Epithelial cell of proximal tubule (primary cell): Measurements from ENCODE around the gene PSTPIP2. TPM values are rescaled to one million over a fixed set of nuclear protein-coding genes. Genes with fewer than 3 reads are reported as not detected.

ENCODE experiments used
- DNase-seq: peaks from one replicate; pipeline ENCODE4 v3.0.0-alpha.2; 2011; ENCODE audit warnings: low read depth
- H3K4me3 ChIP-seq: 2 replicates; pipeline ENCODE4 v1.5.1; 2011; ENCODE audit warnings: low read depth, mild to moderate bottlenecking, low read length
- total RNA-seq: library from RNA; depleted of rRNA; stranded (reverse); fragments of >200 nt; gene quantifications from 2 replicates; pipeline ENCODE4 v1.2.3, GENCODE V29; 2015
- TF ChIP-seq, protein P1 (sequence below): conservative IDR thresholded peaks from 2 replicates; pipeline ENCODE4 v1.5.1; 2012; ENCODE audit warnings: low read depth, mild to moderate bottlenecking, low read length

PSTPIP2 gene
- total RNA-seq, 1 donor from 2014 or later = 11.0 TPM

DNA sequence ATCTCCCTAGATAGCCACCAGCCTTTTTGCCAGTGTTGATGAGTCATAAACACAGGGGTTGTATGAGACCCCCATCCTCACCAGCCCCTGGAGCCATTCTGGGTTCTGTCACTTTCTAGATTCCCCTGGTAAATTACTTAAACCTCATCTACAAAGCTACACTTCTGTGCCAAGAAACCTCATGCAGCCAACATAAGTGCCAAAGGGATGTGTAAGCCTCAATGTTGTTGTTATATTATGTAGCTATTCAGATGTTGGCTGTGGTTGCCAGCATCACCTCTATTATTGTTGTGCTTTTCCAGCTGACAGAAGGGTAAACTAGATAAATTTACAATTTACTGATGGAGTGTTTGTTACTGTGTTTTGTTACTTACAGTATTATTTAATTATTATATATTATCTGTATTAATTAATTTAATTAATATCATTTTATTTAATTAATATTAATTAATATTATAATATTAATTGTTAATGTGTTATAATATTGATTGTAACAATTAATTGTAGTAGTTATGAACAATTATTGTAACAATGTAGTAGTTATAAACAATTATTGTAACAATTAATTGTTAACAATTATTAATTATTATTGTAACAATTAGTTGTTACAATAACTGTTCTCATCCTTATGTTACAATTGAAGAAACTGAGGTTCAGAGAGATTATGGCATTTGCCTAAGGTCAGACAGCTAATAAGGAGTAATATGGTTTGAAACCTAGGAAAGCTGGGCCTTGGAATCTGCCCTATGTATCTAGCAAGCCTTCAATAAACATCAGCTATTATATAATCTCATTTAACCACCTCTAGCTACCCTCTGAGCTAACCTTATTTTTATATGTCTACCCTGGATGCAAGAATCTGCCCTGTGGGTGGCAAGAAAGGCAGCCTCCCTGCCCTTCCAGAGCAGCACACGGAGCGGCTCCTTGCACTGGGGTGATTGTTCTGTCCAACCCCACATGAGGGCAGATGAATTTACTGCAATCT lies 36.1 kb downstream of the PSTPIP2 start:
- H3K4me3 ChIP-seq = no peak overlapping the region
- DNase-seq = no peak
- TF ChIP-seq, protein P1, sequence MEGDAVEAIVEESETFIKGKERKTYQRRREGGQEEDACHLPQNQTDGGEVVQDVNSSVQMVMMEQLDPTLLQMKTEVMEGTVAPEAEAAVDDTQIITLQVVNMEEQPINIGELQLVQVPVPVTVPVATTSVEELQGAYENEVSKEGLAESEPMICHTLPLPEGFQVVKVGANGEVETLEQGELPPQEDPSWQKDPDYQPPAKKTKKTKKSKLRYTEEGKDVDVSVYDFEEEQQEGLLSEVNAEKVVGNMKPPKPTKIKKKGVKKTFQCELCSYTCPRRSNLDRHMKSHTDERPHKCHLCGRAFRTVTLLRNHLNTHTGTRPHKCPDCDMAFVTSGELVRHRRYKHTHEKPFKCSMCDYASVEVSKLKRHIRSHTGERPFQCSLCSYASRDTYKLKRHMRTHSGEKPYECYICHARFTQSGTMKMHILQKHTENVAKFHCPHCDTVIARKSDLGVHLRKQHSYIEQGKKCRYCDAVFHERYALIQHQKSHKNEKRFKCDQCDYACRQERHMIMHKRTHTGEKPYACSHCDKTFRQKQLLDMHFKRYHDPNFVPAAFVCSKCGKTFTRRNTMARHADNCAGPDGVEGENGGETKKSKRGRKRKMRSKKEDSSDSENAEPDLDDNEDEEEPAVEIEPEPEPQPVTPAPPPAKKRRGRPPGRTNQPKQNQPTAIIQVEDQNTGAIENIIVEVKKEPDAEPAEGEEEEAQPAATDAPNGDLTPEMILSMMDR = no peak

DNA sequence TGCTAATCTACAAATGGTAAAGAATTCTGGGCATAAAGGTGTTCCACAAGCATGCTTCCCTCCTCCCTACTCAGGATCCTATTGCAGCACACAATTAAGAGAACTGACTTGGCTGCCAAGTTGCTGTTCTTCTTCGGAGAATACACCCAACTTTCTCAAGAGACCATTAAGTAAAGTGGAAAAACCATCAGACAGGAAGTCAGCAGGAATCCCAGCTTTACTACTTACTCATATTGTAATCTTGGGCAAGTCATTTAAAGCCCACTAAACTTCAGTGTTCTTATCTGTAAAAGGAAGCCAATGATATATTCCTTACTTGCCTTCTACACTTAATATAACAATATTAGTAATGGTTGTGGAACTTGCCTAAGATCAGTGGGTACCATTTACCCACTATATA lies 37.8 kb downstream of the PSTPIP2 start:
- TF ChIP-seq, protein P1 = no peak
- no peak overlapping the region for H3K4me3 ChIP-seq
- DNase-seq = no peak

DNA sequence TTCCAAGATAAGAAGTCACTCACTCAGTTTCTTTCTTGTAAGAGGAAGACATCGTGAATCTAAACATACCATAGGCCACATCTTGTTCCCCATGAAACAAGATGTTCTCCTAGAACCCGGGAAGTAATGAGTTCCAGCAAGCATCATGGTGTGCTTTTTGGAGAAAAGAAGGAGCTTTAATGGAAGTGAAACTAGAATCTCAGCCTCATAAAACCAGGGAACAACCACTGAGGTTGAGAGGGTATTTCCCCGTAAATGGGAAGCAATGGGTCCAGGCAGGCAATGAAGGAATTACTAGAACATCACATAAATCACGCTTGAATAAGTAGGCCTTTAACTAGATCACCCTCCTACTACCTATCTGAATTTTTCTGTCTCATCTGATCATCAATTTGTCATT lies 40.3 kb downstream of the PSTPIP2 start:
- TF ChIP-seq, protein P1 = no peak
- no peak overlapping the region for H3K4me3 ChIP-seq
- no peak for DNase-seq

DNA sequence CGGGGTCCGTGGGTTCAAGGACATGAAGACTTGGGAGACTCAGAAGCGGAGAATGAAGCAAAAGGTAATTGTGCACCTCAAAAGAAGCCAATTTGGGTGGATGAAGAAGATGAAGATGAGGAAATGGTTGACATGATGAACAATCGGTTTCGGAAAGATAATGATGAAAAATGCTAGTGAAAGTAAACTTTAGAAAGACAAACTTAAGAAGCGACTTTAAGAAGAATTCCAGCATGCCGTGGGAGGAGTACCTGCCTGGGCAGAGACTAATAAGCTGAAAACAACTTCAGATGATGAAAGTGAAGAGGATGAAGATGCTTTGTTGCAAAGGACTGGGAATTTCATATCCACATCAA lies 43.5 kb downstream of the PSTPIP2 start:
- peak overlapping the region; percentile 61 for H3K4me3 ChIP-seq
- no peak for DNase-seq
- TF ChIP-seq, protein P1 = no peak

DNA sequence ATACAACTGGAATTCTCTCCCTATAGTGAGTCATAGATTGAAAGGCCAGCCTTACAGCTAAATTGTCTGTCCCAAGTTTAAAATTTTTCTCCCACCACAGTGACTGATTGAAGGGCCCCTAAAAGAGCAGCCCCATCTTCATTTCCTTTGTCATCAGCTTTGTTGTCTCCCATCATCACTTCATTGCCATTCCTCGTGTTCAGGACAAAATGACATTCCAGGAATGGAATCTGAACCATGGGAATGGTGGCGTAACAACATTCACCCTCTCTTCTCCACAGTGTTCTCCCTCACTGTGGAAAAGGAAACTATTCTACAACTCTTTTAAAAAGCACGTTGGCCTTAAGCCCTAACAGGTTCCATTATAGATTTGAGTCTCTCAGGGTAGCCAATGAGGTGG lies 52.1 kb downstream of the PSTPIP2 start:
- H3K4me3 ChIP-seq = no peak overlapping the region
- TF ChIP-seq, protein P1 = no peak
- DNase-seq = no peak

DNA sequence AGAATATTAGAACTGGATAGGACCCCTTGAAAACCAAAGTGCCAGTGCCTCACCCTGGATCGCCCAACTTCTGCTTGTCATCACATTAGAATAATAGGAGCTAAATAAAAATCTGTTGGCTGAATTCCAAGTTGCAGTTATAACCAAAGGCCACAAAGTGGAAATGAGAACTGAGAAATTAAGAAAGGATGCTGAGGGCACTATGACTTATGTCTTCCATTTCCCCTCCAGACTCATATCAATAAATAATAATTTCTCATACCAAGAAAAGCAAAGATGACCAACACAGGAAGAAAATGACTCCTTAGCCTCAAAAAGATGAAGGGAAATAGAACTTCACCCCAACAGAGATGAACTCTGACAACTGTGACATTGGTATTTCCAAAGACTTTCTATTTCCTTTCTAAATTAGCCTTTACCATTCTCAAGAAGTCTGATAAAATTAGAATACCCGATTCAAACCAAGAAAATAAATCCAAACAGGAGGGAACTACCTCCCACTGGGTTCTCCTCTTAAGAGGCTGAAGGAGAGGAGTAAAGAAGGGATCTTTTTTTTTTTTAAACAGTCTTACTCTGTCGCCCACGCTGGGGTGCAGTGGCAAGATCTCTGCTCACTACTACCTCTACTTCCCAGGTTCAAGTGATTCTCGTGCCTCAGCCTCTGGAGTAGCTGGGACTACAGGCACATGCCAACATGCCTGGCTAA lies 58.4 kb downstream of the PSTPIP2 start:
- TF ChIP-seq, protein P1 = no peak
- H3K4me3 ChIP-seq = no peak overlapping the region
- no peak for DNase-seq

DNA sequence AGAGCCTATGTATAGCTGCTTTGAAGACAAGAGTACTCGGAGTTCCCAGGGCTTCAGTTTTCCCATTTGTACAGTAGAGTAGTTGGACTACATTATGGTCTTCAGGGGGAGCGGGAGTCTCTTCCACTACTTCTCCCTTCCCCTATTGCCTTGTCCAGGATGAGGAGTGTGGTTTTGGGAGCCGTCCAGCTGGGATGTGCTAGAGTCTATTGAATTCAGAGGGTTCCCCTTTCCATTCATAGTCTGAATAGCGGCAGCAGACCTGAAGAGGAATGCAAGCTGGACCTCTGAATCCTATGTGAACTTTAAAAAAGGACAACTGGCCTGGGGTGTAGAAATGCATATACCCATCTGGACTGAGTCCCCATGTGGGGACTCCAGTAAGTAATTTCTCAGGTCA lies 61.4 kb downstream of the PSTPIP2 start:
- DNase-seq = no peak
- TF ChIP-seq, protein P1 = no peak
- H3K4me3 ChIP-seq = no peak overlapping the region
